ENCODE measurements around the gene SLC22A23. TPM values are rescaled to one million over a fixed set of nuclear protein-coding genes. Genes with fewer than 3 reads are reported as not detected.

The SLC22A23 gene
- total RNA-seq, 1 donor from 2014 or later = 0.95 TPM

DNA sequence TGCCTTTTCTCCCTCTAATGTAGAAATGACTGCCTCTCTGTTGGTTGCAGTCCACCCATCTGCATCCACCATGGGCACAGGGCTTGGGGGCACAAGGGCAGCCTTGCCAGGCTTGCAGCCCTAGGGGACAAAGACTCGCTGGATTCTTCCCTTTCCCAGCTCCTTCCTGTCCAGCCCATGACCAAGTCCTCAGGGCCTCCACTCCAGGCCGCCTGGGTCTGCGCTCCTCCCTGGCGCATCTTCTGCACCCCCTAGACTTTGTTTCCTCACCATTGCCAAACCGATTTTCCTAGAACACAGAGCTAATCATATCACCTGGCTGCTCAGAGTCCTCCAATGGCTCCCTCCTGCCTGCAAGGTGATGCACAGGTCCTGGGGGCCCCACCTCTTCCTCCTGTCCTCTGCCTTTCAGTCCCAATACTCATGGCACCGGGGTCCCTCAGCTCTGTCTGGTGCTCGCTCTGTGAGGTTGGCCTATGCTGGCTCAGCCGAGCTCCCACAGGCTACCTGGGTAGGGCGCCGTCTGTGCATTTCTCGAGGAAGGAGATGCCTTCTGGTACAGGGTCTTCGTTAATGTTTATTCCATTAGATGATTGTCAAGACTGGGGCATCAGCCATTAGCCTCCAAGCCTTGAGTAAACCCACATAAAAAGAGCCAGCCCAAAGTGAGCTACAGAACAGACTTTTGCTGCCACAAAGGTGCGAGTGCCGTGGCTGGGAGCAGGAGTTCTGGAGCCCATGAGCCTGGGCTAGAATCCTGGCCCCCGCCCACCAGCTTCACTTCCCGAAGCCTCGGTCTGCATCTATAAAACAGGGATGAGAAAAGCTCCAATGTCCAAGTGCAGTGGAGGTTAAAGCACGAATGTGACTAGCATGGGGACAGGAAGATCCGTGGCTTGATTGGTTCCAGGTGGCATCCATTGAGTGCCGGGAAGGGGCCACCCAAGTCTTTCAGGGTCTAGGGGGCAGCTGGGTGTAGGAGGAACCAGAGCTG lies 180.4 kb downstream of the SLC22A23 start:
- ChIA-PET CTCF (interaction anchor here (7.1 kb wide), 1 partner anchor 456 kb away, joined by 130 read pairs; no protein-coding TSS in a partner anchor), POLR2A (interaction anchor here (0.5 to 0.6 kb wide), 2 partner anchors 13 to 772 kb away, joined by 3 to 6 read pairs; no protein-coding TSS in a partner anchor)
- TF ChIP-seq, protein P1, sequence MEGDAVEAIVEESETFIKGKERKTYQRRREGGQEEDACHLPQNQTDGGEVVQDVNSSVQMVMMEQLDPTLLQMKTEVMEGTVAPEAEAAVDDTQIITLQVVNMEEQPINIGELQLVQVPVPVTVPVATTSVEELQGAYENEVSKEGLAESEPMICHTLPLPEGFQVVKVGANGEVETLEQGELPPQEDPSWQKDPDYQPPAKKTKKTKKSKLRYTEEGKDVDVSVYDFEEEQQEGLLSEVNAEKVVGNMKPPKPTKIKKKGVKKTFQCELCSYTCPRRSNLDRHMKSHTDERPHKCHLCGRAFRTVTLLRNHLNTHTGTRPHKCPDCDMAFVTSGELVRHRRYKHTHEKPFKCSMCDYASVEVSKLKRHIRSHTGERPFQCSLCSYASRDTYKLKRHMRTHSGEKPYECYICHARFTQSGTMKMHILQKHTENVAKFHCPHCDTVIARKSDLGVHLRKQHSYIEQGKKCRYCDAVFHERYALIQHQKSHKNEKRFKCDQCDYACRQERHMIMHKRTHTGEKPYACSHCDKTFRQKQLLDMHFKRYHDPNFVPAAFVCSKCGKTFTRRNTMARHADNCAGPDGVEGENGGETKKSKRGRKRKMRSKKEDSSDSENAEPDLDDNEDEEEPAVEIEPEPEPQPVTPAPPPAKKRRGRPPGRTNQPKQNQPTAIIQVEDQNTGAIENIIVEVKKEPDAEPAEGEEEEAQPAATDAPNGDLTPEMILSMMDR (IDR thresholded peaks at IDR 0.05) = no peak
- H3K4me3 Mint-ChIP-seq = no peak overlapping the region
- no peaks in the 10 kb centered on the region for H3K27me3 Mint-ChIP-seq
- H3K4me1 Mint-ChIP-seq = peaks cover 3% of the 10 kb centered on the region
- peaks cover 21% of the 10 kb centered on the region for H3K36me3 Mint-ChIP-seq (ENCODE audit: low read depth)
- H3K9me3 Mint-ChIP-seq = no peaks in the 10 kb centered on the region
- intact Hi-C loops (cut with micrococcal nuclease) = no loop called here
- no peak overlapping the region for H3K27ac Mint-ChIP-seq
- DNase-seq = no peak
- no peak for ATAC-seq (ENCODE audit: low read depth)

DNA sequence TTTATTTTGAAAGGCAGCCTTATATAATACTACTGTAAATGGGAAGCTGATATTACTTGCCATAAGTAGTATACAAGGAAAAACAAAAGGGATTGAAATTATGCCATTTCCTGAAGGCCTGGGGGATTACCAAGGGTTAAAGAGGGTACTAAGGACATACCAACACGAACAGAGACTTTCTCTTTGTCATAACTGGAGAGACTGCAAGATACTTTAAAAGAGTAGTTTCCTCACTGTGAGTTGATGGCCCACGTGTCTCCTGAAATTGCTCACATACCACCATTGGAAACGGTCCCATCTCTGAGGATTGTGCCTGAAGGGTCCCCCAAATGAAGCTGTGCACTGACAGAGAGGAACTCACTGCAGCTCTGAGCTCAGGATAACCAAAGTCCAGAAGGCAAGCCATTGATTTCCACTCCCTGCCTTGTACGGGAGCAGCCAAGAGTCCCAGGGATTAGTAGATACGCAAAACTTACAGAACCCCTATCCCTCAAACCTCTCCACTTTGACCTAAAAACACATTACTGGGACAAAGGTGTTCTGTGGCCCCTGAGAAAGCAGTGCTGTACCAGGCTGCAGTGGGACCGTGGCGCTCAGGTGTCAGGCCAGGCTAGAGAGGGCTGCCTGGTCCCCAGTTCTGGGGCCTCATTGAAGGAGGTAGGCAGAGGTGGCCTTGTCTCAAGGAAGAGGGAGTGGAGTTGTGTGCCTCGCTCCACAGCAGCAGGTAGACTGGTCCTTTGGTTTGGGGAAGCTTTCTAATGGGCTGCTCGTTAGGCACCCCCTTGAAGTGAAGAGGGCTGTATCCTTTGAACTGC lies 182.9 kb downstream of the SLC22A23 start:
- H3K36me3 Mint-ChIP-seq (ENCODE audit: low read depth) = peaks cover 42% of the 10 kb centered on the region

DNA sequence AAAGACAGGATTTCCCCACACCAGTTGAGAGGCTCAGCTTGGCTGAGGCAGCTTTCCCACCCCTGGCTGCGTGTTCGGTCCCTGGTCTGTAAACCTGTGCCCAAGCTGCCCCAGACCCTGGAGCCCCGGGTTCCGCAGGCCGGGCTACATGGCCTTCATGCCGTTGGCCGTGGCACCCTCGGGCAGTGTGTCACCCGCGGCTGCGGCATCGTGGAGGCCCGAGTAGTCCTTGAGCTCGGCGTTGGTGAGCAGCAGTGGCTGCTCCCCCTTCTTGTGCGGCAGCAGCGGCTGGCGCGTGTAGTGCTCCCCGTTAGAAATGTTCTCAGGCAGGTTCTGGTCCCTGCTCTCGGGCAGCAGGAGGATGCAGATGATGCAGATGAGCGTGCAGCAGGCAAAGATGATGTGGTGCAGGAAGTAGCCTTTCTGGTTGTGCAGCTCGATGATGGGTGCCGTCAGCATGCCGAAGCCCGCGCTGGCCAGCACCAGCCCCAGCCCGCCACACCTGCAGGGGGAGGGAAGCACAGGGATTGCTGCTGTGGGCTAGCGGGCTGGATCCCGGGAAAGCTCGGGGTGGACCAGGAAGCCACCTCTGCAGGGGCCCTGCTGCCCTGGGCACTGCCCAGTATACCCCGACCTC lies 183.8 kb downstream of the SLC22A23 start:
- Mint-ChIP-seq H3K36me3 (ENCODE audit: low read depth) (peaks cover 51% of the 10 kb centered on the region), H3K4me1 (no peaks in the 10 kb centered on the region), H3K27ac (no peak overlapping the region), H3K9me3 (no peaks in the 10 kb centered on the region), H3K4me3 (no peak overlapping the region), H3K27me3 (no peaks in the 10 kb centered on the region)
- intact Hi-C loops (cut with micrococcal nuclease) = no loop called here
- ChIA-PET POLR2A (no interaction called here), CTCF (interaction anchor here (0.8 to 1.5 kb wide), 3 partner anchors 10 to 706 kb away, joined by 3 to 4 read pairs (median 3); no protein-coding TSS in a partner anchor)
- TF ChIP-seq, protein P1 (IDR thresholded peaks at IDR 0.05) = no peak
- ATAC-seq (ENCODE audit: low read depth) (no peak), DNase-seq (no peak)

More for the DNA sequence above, 182.9 kb downstream of the SLC22A23 start:
- Mint-ChIP-seq H3K9me3 (no peaks in the 10 kb centered on the region), H3K27ac (no peak overlapping the region), H3K4me1 (no peaks in the 10 kb centered on the region), H3K27me3 (no peaks in the 10 kb centered on the region), H3K4me3 (no peak overlapping the region)
- ATAC-seq (ENCODE audit: low read depth) (no peak), DNase-seq (no peak)
- intact Hi-C loops (cut with micrococcal nuclease) = no loop called here
- CTCF ChIA-PET = interaction anchor here (0.8 to 1.5 kb wide), 4 partner anchors 9 to 705 kb away, joined by 3 to 4 read pairs (median 3); no protein-coding TSS in a partner anchor
- TF ChIP-seq, protein P1 (IDR thresholded peaks at IDR 0.05) = no peak
- POLR2A ChIA-PET = no interaction called here

DNA sequence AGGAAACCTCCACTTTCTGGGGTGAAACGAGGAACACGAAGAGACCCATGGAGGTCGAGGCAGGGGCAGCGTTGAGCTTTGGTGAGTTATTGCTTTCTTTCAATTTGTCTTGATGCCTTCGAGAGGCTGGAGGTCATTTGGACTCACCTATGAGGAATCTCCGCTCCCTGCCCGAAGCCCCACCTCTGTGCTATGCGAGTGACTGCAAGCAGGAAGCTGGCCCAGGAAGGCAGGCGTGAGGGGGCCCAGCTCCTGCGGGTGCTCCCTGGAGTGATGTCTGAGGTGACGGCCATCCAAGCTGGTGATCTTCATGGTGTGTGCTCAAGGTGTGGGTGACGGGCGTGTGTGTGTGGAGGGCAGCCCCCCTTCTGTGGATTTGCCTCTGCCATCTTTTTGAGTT lies 185.1 kb downstream of the SLC22A23 start:
- no peak for DNase-seq
- intact Hi-C loops (cut with micrococcal nuclease) = no loop called here
- Mint-ChIP-seq H3K4me3 (no peak overlapping the region), H3K27ac (no peak overlapping the region), H3K27me3 (no peaks in the 10 kb centered on the region), H3K9me3 (no peaks in the 10 kb centered on the region), H3K36me3 (ENCODE audit: low read depth) (peaks cover 58% of the 10 kb centered on the region), H3K4me1 (peaks cover 2% of the 10 kb centered on the region)
- POLR2A ChIA-PET = no interaction called here
- ATAC-seq (ENCODE audit: low read depth) = no peak
- CTCF ChIA-PET = no interaction called here
- TF ChIP-seq, protein P1 (IDR thresholded peaks at IDR 0.05) = no peak

Data from activated B cell treated with CpG ODN at 0.5 μM for 24 hours (primary cell).